Sigmoid colon (tissue), 7 donors: ENCODE data around the gene RNASEH2B. TPM values are rescaled to one million over a fixed set of nuclear protein-coding genes. Genes with fewer than 3 reads are reported as not detected.

Experiments
- DNase-seq: peaks from one replicate; pipeline ENCODE4 v3.0.0-alpha.2; 2019
- H3K27ac ChIP-seq, 4 donors: fragments of 200-600 bp; sonication (generic); one replicate each; pipeline ENCODE4 v1.5.1; 2016 to 2019; ENCODE audit warnings: mild to moderate bottlenecking in 1 of 4
- H3K27me3 ChIP-seq, 3 donors: fragments of 200-600 bp; sonication (generic); one replicate each; pipeline ENCODE4 v1.5.1; 2019; ENCODE audit warnings: mild to moderate bottlenecking in 1 of 3
- H3K36me3 ChIP-seq, 4 donors: fragments of 200-600 bp; sonication (generic); one replicate each; pipeline ENCODE4 v1.5.1; 2016 to 2019
- H3K4me1 ChIP-seq, 4 donors: fragments of 200-600 bp; sonication (generic); one replicate each; pipeline ENCODE4 v1.5.1; 2017 to 2019
- H3K4me3 ChIP-seq, 4 donors: fragments of 200-600 bp; sonication (generic); one replicate each; pipeline ENCODE4 v1.5.1; 2017 to 2019; ENCODE audit warnings: mild to moderate bottlenecking in 2 of 4, moderate library complexity in 1 of 4
- H3K9me3 ChIP-seq, 4 donors: fragments of 200-600 bp in 3 of 4; sonication (generic) in 3 of 4; one replicate each; pipeline versions ENCODE4 v1.5.1 to v1.6.1; 2013 to 2019
- CTCF ChIP-seq, 4 experiments: fragments of 450-650 bp in 3 of 4; fragments of 200-600 bp in 1 of 4; IDR thresholded peaks; one replicate each; pipeline ENCODE4 v1.5.1; 2016 to 2019; ENCODE audit warnings: antibody characterized with exemption in 4 of 4, mild to moderate bottlenecking in 3 of 4, moderate library complexity in 2 of 4
- EP300 ChIP-seq, 4 donors: sonication (generic); formaldehyde crosslinking; IDR thresholded peaks; one replicate each; pipeline ENCODE4 v1.6.1; 2017; ENCODE audit warnings: antibody characterized with exemption in 4 of 4
- POLR2A ChIP-seq, 2 donors: fragments of 450-650 bp; IDR thresholded peaks; one replicate each; pipeline ENCODE4 v1.6.1; 2016; ENCODE audit warnings: antibody characterized with exemption in 2 of 2, mild to moderate bottlenecking in 2 of 2, moderate library complexity in 2 of 2
- POLR2AphosphoS5 ChIP-seq, 4 donors: sonication (generic); formaldehyde crosslinking; IDR thresholded peaks; one replicate each; pipeline ENCODE4 v1.6.1; 2017; ENCODE audit warnings: antibody characterized with exemption in 4 of 4
- WGBS, 2 donors: extraction: QIAGEN DNeasy Blood & Tissue Kit; methylation state at CpG; one replicate each; pipeline ENCODE4 v1.1.7; 2013; 5-methylcytosine and 5-hydroxymethylcytosine counted together
- intact Hi-C: fragments of 100-400 bp; cut with DNase I; formaldehyde crosslinking; loops from one replicate; pipeline ENCODE4 v1.15.1; 2023
- polyA plus RNA-seq, 3 donors: library from polyadenylated mRNA; stranded (reverse); fragments of 200-250 nt; gene quantifications; one replicate each; pipeline ENCODE4 v1.2.3, GENCODE V29; 2013
- total RNA-seq, 4 donors: library from RNA; depleted of rRNA; stranded (reverse); fragments of >200 nt; gene quantifications; one replicate each; pipeline ENCODE4 v1.1.0, GENCODE V29; 2016
- donor health status: healthy with polysubstance abuse.
- donor health status: Bipolar disorder and iron deficiency.
- donor health status: healthy.

The RNASEH2B gene
- total and polyA plus RNA-seq, 7 donors, result 32.6 to 108 (median 41.1) TPM

DNA sequence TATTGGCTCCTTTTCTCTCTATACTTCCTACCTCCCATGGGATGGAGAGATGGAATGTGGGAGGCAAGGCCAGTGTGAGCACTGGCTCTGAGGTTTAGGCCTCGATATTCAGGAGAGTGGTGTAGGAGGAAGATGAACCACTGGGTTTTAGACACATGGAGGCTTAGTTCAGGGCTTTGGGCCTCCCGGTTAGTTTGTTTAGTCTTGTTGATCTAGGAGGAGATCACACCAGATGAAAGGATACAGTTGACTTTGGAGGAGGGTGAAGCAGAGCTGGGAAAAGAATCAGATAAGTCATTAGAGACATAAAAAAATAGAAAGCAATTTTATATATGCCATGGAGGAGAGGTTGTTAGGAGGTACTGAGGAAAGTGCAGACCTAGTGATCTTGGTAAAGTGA, 30.9 kb downstream of the RNASEH2B start:
- Histone ChIP-seq H3K9me3 (no peaks in the 10 kb centered on the region), H3K36me3 (peaks cover 0 to 46% (median 0%) of the 10 kb centered on the region in 4 donors), H3K27me3 (no peaks in the 10 kb centered on the region), H3K4me1 (no peaks in the 10 kb centered on the region), H3K4me3 (no peak overlapping the region), H3K27ac (no peak overlapping the region)
- WGBS, 2 donors, result 57 to 76% methylated on average over 2 of the region's 2 CpGs
- intact Hi-C loops, result no loop called here
- no peak for DNase-seq
- TF ChIP-seq CTCF (IDR thresholded peaks at IDR 0.05) (no peak), POLR2AphosphoS5 (IDR thresholded peaks at IDR 0.05) (no peak), EP300 (IDR thresholded peaks at IDR 0.05) (no peak), POLR2A (IDR thresholded peaks at IDR 0.05) (no peak)

DNA sequence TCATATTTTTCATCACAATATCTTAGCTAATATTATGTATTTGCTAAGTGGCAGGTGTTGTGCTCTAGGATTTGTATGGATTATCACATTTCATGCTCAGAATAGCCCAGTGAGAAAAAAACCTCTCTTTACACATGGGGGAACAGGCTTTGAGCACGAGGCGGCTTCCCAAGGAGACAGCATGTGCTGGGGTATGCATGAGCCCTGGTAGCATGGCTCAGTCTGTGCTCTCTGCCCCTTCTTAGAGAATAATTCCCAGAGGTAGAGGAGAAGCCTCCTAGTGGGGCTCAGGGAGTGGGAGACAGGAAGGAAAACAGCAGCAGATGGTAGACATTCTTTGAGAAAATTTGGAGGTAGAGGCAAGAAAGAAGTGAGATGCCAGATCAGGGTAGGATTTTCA, 31.6 kb downstream of the RNASEH2B start:
- Histone ChIP-seq H3K27ac (no peak overlapping the region), H3K4me1 (no peaks in the 10 kb centered on the region), H3K4me3 (no peak overlapping the region), H3K36me3 (peaks cover 0 to 44% (median 0%) of the 10 kb centered on the region in 4 donors), H3K9me3 (no peaks in the 10 kb centered on the region), H3K27me3 (no peaks in the 10 kb centered on the region)
- no peak for TF ChIP-seq CTCF (IDR thresholded peaks at IDR 0.05)
- no peak for TF ChIP-seq EP300 (IDR thresholded peaks at IDR 0.05)
- no peak for TF ChIP-seq POLR2A (IDR thresholded peaks at IDR 0.05)
- TF ChIP-seq POLR2AphosphoS5 (IDR thresholded peaks at IDR 0.05), result no peak
- 97 to 98% methylated on average over 2 of the region's 2 CpGs for WGBS, 2 donors
- intact Hi-C loops, result no loop called here
- DNase-seq, result no peak

GRCh38 chr13:50942630-50943311, 33.2 kb downstream of the RNASEH2B start:
- intact Hi-C loops, result no loop called here
- H3K36me3 ChIP-seq, result peaks cover 0 to 36% (median 0%) of the 10 kb centered on the region in 4 donors
- peaks cover 0 to 3% (median 0%) of the 10 kb centered on the region in 4 donors for H3K4me1 ChIP-seq
- H3K27ac ChIP-seq, result no peak overlapping the region
- no peak overlapping the region for H3K4me3 ChIP-seq
- no peaks in the 10 kb centered on the region for H3K27me3 ChIP-seq
- TF ChIP-seq POLR2AphosphoS5 (IDR thresholded peaks at IDR 0.05), result no peak
- TF ChIP-seq POLR2A (IDR thresholded peaks at IDR 0.05), result no peak
- TF ChIP-seq CTCF (IDR thresholded peaks at IDR 0.05), result no peak
- no peak for TF ChIP-seq EP300 (IDR thresholded peaks at IDR 0.05)
- no peak for DNase-seq
- 80 to 85% methylated on average over 3 of the region's 3 CpGs for WGBS, 2 donors
- no peaks in the 10 kb centered on the region for H3K9me3 ChIP-seq

DNA sequence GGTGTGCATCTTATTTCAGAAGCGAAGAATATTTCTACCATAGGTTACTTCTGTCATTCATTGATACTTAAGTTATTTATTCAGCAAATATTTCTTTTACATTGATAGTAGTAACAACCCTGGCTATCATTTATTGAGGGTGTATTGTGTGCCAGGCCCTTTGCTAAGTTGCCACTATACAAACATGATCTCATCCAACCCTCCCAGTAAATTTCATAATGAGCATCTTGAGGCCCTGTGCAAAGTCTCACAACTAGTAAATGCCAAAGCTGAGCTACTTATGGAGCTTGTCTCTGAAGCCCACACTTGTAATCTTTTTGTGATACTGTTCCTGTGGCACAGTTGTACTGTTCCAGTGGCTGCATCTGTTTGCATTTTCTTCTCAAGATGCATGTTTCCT, 36.1 kb downstream of the RNASEH2B start:
- 40 to 76% methylated on average over 1 of the region's 1 CpG for WGBS, 2 donors
- Histone ChIP-seq H3K4me3 (no peak overlapping the region), H3K9me3 (no peaks in the 10 kb centered on the region), H3K4me1 (peaks cover 0 to 16% (median 10%) of the 10 kb centered on the region in 4 donors), H3K27me3 (no peaks in the 10 kb centered on the region), H3K27ac (no peak overlapping the region), H3K36me3 (peaks cover 0 to 30% (median 0%) of the 10 kb centered on the region in 4 donors)
- no peak for TF ChIP-seq POLR2A (IDR thresholded peaks at IDR 0.05)
- no peak for TF ChIP-seq EP300 (IDR thresholded peaks at IDR 0.05)
- no peak for TF ChIP-seq POLR2AphosphoS5 (IDR thresholded peaks at IDR 0.05)
- no peak for TF ChIP-seq CTCF (IDR thresholded peaks at IDR 0.05)
- intact Hi-C loops, result no loop called here
- DNase-seq, result no peak
